Cerebellar nuclear complex (tissue), 1 donor: ENCODE data around the gene LAMA1.
"Not testable (repeated sequence)": the region's sequence is repeated elsewhere in the genome, so short reads cannot be mapped to it uniquely, and the experiment has no call there.

Source experiments
- DNase-seq, 2 experiments: peaks; one replicate each; lab custom pipeline; 2025; lab: John Stamatoyannopoulos, UW

Gene LAMA1, protein sequence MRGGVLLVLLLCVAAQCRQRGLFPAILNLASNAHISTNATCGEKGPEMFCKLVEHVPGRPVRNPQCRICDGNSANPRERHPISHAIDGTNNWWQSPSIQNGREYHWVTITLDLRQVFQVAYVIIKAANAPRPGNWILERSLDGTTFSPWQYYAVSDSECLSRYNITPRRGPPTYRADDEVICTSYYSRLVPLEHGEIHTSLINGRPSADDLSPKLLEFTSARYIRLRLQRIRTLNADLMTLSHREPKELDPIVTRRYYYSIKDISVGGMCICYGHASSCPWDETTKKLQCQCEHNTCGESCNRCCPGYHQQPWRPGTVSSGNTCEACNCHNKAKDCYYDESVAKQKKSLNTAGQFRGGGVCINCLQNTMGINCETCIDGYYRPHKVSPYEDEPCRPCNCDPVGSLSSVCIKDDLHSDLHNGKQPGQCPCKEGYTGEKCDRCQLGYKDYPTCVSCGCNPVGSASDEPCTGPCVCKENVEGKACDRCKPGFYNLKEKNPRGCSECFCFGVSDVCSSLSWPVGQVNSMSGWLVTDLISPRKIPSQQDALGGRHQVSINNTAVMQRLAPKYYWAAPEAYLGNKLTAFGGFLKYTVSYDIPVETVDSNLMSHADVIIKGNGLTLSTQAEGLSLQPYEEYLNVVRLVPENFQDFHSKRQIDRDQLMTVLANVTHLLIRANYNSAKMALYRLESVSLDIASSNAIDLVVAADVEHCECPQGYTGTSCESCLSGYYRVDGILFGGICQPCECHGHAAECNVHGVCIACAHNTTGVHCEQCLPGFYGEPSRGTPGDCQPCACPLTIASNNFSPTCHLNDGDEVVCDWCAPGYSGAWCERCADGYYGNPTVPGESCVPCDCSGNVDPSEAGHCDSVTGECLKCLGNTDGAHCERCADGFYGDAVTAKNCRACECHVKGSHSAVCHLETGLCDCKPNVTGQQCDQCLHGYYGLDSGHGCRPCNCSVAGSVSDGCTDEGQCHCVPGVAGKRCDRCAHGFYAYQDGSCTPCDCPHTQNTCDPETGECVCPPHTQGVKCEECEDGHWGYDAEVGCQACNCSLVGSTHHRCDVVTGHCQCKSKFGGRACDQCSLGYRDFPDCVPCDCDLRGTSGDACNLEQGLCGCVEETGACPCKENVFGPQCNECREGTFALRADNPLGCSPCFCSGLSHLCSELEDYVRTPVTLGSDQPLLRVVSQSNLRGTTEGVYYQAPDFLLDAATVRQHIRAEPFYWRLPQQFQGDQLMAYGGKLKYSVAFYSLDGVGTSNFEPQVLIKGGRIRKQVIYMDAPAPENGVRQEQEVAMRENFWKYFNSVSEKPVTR (N-terminal part only)

DNA sequence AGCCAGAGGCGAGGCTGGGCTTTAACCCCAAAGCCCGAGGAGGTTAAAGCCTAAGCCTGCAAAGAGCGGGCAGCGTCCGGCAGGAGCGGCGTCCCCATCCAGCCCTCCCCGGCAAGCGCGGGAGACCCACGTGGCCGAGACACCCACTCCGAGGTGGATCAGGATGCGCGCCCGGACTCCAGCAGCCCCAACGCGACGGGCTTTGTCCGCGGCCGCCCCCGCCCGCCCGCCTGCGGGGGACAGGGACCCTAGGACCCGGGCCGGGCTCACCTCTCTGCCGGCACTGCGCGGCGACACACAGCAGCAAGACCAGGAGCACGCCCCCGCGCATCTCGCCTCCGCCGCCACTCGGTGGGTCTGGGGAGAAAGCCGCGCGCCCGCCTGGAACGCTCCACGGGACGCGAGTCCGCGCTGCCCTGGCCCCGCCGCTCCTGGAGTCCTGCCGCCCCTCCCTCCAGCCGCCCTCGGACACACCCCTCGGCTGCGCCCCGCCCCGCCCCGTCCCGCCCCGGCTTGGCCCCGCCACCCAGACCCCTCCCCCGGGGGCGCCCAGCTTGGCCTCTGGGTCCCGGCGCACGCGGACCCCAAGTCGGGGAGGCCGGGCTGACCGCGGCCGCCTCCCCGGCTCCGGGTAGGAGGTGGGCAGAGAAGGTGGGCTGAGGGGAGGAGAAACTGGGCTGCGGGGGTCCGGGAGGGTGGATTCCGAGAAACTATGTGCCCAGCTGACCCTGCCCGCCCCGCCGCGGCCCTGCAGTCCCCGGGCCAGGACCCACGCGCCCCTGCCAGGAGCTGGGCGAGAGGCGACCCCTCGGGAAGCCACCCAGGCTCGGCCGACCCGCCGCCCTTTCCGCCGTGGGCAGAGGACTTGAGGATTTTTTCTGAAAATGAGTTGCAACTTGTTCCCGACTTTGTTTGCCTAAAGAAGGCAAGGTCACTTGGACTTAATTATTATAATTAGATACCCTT is at the start of gene LAMA1:
TSS of gene LAMA1 (minus strand) at position 408 of the 966 bp plus-strand sequence. CDS start at position 331, 77 bp downstream.
- no peak for DNase-seq

DNA sequence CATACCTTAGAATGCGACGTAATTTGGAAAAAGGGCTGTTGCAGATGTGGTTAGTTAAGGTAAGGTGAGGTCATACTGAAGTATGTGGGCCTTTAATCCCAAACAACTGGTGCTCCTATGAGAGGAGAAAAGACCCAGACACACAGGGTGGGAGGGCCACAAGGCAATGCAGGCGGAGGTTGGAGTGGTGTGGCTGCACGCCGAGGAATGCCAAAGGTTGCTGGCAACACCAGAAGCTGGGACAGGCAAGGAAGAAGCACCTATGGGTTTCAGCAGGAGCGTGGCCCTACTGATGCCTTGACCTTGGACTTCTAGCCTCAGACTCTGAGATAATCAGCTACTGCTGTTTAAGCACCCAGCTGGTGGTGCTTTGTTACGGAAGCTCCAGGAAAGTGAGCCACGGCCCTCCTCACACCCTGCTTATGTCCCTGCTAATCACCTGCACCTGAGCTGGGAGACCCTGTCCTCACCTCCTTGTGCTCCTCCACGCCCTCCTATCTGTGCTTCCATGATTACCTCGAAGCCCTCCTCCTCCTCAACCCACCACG is 48.3 kb upstream of the LAMA1 start:
- no peak for DNase-seq

DNA sequence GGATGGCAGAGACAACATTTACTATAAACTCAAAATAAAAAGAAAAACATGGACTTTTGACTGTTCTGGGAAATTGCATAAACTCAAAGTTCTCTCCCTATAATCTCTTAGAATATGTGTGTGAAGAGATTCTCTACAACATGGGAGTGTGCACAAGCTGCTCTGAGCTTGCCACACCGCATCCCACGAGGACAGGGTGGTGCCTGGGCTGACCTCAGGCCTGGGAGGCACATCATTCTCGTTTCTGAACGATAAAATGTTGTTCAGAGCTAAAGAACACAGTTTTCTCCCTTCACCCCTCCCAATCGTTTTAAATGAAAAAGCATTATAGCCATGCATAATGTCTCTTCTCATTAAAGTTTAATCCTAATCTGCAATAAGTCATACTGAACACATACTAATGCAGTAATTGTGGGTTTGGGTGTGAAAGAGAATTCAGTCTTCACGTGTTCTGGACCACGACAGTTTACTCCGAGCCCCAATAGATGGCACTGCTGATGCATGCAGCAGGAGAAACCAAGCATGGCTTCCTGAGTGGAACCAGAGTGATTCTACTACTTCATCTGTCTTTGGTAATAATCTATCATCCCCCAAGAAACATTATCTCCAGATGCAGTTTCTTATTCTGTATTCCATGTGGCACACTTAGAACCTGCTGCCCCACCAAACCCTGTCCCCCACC is 46.9 kb upstream of the LAMA1 start:
- no peak for DNase-seq

DNA sequence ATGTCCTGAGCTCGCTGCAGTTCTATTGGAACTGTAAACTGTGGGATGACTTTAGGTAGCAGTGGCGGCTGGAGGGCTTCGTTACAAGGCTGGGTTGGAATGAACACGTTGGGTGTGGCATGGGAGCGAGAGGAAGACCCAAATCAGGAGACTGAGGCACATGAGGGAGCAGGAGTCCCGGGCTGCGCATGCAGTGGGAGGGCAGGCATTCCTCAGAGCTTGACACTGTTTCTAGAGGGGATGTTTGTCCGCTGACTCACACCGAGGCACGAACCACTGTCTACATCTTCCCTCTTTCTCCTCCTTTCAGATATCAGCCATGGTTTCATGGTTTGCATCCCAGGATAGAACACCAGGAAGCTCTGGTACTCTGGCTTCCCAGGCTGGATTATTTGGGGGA is 40.6 kb upstream of the LAMA1 start:
- no peak for DNase-seq

DNA sequence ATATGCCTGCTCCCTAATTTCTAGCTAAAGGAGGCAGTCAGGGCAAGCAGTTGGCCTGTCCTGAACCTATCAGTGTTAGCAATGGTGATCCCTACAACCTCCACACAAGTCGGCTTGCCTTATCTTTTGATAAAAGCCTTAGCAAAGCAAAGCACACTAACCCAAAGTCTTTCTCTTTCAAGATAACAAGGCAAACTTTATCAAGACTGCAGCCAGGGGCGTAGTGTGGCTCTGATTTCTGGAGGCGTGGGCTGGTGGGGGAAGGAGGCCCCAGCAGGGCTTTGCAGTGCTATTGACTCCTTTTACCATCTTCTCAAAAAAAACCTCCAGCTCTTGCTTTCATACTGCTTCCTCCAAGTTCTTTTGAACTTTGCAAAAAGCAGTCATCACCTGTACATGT is 40.2 kb upstream of the LAMA1 start:
- DNase-seq: no peak

DNA sequence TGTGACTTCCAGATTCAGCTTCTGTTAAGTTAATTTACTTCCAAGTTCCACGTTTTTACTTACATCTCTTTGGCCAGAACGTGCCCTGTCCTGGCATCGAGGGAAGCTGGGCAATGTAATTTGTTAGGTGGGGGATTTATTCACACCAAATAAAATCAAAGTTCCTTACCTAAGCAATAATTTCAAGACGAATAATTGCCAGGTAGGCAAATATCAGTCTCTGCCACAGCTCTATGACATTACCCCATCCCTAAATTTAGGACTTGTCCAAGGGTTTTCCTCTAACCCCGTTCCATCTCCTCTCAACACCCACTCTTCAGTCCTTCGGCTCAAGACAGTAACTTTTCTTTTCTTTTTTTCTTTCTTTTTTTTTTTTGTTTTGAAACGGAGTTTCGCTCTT is 38.3 kb upstream of the LAMA1 start:
- no peak for DNase-seq

DNA sequence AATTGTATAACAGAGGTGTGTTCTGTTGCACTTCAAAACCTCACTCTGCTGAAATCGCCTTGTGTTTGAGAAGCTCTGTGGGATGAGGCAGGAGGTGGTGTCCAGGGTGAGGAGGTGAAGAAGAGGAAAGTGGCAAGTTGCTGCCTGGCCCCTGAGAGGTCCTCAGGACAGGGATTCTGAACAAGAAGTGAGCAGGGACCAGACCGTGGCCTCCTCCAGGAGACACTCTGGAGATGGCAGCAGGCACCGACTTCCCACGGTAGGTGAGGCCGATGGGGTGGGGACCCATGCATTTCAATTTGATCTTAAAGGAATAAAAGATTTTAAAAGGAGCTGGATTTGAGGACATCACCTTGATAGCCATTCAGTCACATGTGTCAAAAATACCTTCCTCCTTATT is 37.5 kb upstream of the LAMA1 start:
- DNase-seq: no peak

DNA sequence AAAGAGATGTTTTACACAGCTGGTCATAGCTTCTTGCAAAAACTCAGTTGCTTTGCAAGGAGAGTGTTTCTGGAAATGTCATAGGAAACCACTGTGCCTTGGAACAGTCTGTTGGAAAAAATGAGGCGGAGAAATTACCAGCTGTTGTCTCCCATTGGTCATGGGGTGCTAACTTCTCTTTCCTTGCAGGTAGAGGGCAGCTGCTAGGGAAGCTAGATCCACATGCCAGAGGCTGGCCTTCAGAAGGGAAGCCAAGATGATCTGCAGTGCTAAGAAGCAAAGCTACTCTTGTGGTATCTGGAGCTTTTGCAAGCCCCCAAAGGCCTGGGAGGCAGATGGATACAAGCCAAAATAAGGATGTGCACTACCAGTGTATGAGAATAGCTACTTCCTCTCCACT is 34.8 kb upstream of the LAMA1 start:
- no peak for DNase-seq

DNA sequence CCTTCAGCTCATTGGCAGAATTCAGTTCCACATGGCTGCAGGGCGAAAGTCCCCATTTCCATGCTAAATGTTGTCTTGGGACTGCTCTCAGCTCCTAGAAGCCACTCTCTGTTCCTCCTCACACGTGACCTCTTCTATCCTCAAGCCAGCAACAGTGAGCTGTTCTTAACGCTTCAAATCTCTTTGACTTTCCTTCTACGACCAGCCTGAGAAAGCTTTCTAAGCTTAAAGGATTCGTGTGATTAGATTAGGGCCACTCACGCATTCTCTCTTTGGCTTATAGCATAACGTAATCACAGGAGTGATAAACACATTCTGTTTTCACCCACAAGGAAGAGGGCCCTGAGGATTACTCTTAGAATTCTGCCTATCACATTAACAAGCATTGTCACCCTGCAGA is 29.8 kb upstream of the LAMA1 start:
- DNase-seq: no peak

DNA sequence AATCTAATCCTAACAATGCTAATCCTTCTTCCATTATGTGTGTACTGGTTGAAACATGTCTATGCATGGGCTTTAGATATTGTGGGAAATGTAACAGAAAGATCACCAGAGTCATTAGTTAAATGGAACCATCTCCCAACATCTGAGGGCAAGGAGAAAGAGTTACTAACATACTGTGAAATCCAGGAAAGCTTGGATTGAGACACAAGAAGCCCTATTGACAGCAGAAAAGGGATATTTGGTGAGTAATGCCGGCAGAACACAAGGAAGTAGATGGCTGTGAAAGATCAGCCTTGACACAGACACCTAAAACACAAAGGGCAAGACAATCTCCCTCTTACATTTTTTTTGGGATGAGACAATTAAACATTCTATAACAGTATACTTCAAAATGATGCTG is 28.5 kb upstream of the LAMA1 start:
- no peak for DNase-seq

DNA sequence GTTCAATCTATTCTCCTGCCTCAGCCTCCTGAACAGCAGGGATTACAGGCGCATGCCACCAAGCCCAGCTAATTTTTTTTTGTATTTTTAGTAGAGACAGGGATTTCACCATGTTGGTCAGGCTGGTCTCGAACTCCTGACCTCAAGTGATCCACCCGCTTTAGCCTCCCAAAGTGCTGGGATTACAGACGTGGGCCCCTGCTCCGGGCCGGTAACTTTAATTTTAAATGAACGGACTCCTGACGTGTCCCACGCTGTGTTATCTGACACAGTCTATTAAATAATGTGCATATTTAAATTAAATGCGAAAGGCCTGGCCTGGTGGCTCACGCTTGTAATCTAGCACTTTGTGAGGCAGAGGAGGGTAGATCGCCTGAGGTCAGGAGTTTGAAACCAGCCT is 27.3 kb upstream of the LAMA1 start:
- DNase-seq: not testable (repeated sequence)

DNA sequence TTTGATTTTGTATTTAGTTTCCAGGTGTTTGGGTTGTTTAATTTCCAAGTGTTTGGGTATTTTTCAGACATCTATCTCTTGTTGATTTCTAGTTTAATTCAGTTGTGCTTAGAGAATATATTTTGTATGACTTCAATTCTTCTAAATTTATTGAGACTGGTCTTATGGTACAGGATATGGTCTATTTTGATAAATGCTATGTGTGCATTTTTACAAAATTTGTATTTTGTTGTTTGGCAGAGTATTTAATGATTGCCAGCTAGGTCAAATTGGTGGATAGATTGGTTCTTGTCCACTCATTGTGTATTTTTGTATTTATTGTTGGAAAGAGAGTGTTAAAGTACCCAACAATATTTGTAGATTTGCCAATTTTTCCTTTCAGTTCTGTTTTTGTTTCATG is 23.7 kb upstream of the LAMA1 start:
- DNase-seq: no peak

DNA sequence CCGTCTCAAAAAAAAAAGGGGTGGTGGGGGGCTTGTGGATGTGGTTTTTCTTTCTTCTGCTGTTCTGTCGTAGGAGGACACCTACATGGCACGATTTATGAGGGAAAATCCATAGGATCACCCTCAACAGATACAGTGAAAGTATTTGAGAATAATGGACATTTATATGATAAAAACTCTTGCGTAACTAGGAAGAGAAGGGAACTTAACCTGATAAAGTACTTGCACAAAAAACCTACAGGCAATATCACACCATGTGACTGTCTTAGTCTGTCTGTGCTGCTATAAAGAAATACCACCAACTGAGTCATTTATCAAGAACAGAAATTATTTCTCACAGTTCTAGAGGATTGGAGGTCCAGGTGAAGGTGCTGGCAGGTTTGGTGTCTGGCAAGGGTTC is 21.8 kb upstream of the LAMA1 start:
- DNase-seq: no peak

DNA sequence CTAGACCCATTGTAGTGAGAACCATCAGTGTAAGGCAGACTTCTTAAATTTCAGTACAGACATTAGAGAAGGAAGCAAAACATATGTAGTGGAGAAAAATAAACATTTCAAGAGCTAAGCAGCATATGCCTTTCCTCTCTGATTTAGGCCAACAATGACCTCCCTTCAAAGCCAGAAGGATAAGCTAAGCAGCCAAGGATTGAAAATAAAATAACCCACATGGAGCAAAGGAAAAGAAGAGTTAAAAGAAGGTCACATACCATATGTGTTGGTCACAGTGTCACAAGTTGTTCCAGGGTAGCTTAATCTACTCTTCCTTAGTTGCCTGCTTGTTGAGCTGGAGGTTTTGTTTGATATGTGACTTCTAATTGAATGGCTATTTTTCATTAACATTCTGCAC is 15.6 kb upstream of the LAMA1 start:
- no peak for DNase-seq

DNA sequence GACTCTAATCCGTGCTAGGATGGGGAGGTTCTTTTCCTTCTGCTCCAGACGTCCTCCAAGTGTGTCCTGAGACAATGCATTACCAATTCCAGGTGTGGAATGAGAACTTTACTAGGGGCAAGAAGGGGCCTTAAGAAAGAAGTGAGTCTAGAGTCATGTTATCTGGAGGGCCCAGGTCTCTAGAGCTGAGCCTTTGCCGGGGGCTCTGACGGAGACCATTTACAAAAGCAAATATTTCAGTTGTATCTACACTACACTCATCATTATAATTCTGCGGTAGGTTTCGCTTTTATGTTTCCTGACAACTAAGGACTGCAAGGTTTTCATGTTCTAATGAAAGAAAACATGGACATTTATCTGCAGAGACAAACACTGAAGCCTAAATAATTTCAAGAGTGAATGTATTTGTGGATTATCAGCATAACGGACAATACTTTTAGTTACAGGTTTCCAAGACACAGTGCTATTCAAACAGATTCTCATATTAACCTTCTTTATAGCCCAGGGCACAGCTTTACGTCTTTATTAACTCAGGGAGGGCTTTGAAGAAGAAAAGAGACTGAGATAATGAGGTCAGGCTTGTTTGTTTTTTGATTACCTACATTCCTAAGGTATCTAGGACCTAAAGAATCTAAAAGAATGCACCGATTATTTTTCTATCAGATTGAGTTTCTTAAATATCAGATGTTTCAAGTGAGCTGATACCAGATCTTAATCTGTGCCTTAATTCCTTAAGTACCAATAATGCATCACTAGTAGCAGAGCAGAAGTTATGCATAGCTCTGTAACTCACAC is 15.0 kb upstream of the LAMA1 start:
- DNase-seq: no peak

DNA sequence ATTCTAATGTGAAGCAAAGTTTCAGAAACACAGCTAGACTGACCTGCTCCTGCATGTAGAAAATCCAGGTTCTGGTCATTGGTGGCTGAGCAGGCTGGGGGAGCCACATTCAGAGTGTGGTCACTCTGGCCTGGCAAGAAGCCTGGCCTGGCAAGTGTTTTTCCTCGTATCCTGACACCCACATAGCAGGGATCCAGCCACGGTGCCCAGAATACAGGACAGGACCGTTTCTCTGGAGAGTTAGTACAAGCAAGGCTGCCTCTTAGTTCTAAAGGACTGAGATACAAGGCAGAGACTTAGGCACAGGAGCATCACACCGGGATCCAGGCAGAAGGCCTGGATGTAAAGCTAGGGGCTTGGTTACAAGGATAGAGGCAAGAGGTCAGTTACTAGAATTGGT is 4.8 kb upstream of the LAMA1 start:
- no peak for DNase-seq

DNA sequence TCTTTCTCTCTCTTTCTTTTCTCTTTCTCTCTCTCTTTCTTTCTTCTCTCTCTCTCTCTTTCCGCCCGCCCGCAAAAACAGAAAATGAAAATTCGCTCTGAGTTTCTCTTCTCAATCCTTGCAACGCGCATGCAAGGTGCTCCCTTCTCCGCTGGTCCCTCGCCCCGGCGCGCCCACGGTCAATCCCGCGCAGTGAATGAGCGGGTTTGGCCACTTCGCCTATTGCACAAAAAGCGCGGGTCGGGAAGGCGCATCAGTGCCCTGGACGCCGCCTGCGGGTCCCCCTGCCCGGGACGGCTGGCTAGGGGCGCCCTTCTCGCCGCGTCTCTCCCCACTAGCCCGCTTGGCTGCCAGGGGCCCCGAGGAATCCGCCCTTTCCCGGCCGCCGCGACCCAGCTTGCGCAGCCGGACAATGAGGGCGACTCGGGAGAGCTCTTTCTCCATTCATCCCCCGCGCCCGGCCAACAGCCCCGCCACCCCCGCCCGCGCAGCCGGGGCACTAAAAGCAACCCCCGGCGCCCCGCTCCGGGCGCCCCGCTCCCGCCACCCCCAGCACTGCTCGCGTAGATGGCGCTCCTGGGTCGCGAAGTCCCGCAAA is 706 bp downstream of the LAMA1 start:
- DNase-seq: no peak

DNA sequence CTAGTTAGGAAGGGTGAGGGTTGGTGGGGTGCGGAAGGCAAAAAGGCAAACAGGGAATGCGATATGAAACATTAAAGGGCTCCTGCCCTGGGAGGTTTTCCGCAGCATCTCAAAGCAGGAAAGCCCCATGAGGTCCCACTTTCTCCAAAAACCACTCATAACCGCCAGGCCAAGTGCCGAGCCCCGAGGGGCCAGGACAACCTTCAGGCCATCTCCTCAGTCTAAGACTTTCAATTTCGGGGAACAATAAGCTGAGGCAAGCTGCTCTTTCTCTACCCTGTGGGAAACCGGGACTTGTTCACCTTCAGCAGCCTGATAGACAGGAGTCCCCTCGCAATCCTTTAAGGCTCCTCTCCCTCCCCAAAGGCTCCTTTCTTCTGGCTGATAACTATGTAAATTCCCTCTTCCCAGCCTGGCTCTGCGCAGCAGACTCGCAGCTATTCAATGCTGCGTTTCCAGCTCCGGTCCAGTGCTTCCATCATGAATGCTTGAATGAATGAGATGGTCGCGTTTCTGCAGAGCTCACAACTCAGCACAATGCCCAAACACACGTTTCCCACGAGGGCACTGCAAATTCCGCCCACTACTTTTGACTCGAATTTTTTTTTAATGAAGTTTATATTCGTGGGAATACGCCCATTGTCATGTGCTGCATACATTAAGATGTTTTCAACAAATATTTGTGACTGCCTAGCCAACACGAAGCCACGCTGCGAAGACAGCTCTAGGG is 1.4 kb downstream of the LAMA1 start:
- no peak for DNase-seq
